ENCODE measurements around the gene VWA8. TPM values are rescaled to one million over a fixed set of nuclear protein-coding genes. Genes with fewer than 3 reads are reported as not detected.

Gene VWA8
- total and polyA plus RNA-seq, 2 of the 13 experiments (the other 11 are each of a cell fraction or from before 2014, with no cell fraction given): 9.1 to 17.3 TPM

- Histone ChIP-seq H2AFZ (ENCODE audit: low read length) (no peak overlapping the region), H3K4me3 (replicated peaks in 1 of 3; ENCODE audit: insufficient read depth in 1 of 3, low read depth in 2 of 3, low read length in 3 of 3) (no peak overlapping the region), H3K9me3 (ENCODE audit: low read length) (no peaks in the 10 kb centered on the region), H3K4me2 (ENCODE audit: low read depth, low read length) (no peak overlapping the region), H3K36me3 (replicated peaks in 1 of 2; ENCODE audit: control insufficient read depth in 1 of 2, insufficient read depth in 2 of 2, low read length in 2 of 2) (no peaks in the 10 kb centered on the region), H3K9ac (ENCODE audit: insufficient read depth, low read depth, low read length) (no peak overlapping the region), H3K4me1 (ENCODE audit: insufficient read depth, low read length) (no peaks in the 10 kb centered on the region), H3K27me3 (ENCODE audit: control insufficient read depth in 1 of 2, insufficient read depth in 2 of 2, low read length in 2 of 2) (no peaks in the 10 kb centered on the region; a peak in 1 of 5 replicates), H3K27ac (ENCODE audit: extremely low read length, insufficient read depth, low read length) (no peak overlapping the region), H4K20me1 (ENCODE audit: insufficient read depth, low read length) (no peaks in the 10 kb centered on the region), H3K79me2 (ENCODE audit: insufficient read depth, low read length) (no peaks in the 10 kb centered on the region)
- FAIRE-seq (no peak), DNase-seq (ENCODE audit: low spot score) (no peak), ATAC-seq (peak; percentile 33)
- ChIA-PET POLR2A (no interaction called here), CTCF (ENCODE audit: low intra/inter-chr PET ratio, low total read pairs) (no interaction called here)
- intact Hi-C loops (cut with micrococcal nuclease; ENCODE audit: unreplicated experiment): no loop called here
- no TSS peak for BruUV-seq (replicated peaks)
- in situ Hi-C loops (cut with HindIII; ENCODE audit: extremely low pct_ligation_motif_present, low pct_unique_long_range_greater_than_20kb): no loop called here
- TF ChIP-seq ZSCAN22 (CRISPR knock-in tag; IDR thresholded peaks at IDR 0.05) (no peak), HMGA1 (CRISPR knock-in tag; conservative IDR thresholded peaks at IDR 0.05) (no peak), KLF11 (CRISPR knock-in tag; IDR thresholded peaks at IDR 0.05) (no peak), HDAC6 (IDR thresholded peaks at IDR 0.05; ENCODE audit: low read depth, low read length) (no peak), HOXA3 (CRISPR knock-in tag; IDR thresholded peaks at IDR 0.05) (no peak), ZNF713 (CRISPR knock-in tag; IDR thresholded peaks at IDR 0.05) (no peak), NCOA2 (CRISPR knock-in tag; IDR thresholded peaks at IDR 0.05) (no peak), NAIF1 (CRISPR knock-in tag; IDR thresholded peaks at IDR 0.05; ENCODE audit: borderline replicate concordance) (no peak), TBP (CRISPR knock-in tag; IDR thresholded peaks at IDR 0.05) (no peak), KDM5A (IDR thresholded peaks at IDR 0.05; ENCODE audit: borderline replicate concordance, low read length) (no peak), NFRKB (IDR thresholded peaks at IDR 0.05) (no peak), ZNF816 (CRISPR knock-in tag; IDR thresholded peaks at IDR 0.05; ENCODE audit: borderline replicate concordance) (no peak), ELF1 (CRISPR knock-in tag; IDR thresholded peaks at IDR 0.05) (no peak), ZBTB34 (CRISPR knock-in tag; IDR thresholded peaks at IDR 0.05) (no peak), BCL3 (CRISPR knock-in tag; IDR thresholded peaks at IDR 0.05) (no peak)
- TF ChIP-seq, protein P1, sequence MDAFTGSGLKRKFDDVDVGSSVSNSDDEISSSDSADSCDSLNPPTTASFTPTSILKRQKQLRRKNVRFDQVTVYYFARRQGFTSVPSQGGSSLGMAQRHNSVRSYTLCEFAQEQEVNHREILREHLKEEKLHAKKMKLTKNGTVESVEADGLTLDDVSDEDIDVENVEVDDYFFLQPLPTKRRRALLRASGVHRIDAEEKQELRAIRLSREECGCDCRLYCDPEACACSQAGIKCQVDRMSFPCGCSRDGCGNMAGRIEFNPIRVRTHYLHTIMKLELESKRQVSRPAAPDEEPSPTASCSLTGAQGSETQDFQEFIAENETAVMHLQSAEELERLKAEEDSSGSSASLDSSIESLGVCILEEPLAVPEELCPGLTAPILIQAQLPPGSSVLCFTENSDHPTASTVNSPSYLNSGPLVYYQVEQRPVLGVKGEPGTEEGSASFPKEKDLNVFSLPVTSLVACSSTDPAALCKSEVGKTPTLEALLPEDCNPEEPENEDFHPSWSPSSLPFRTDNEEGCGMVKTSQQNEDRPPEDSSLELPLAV (CRISPR knock-in tag; conservative IDR thresholded peaks at IDR 0.05; ENCODE audit: low read depth): no peak
- TF ChIP-seq, protein P2, sequence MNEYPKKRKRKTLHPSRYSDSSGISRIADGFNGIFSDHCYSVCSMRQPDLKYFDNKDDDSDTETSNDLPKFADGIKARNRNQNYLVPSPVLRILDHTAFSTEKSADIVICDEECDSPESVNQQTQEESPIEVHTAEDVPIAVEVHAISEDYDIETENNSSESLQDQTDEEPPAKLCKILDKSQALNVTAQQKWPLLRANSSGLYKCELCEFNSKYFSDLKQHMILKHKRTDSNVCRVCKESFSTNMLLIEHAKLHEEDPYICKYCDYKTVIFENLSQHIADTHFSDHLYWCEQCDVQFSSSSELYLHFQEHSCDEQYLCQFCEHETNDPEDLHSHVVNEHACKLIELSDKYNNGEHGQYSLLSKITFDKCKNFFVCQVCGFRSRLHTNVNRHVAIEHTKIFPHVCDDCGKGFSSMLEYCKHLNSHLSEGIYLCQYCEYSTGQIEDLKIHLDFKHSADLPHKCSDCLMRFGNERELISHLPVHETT (CRISPR knock-in tag; conservative IDR thresholded peaks at IDR 0.05): no peak
- 4% methylated on average over 6 of the region's 6 CpGs for WGBS (ENCODE audit: low lambda C conversion rate)
Observed at GRCh38 chr13:42001580-42001979, 40.7 kb upstream of the VWA8 start.
